Measurements from ENCODE around the gene EFNA1. TPM values are rescaled to one million over a fixed set of nuclear protein-coding genes. Genes with fewer than 3 reads are reported as not detected.

EFNA1 gene
- total RNA-seq, 4 donors from 2014 or later: 27.4 to 41.4 (median 34.0) TPM

GRCh38 chr1:155125511-155125945, 2.1 kb upstream of the EFNA1 start:
- no peak for DNase-seq (ENCODE audit: low spot score in 2 of 2)
- peak overlapping the region; percentile 84 to 99 (median 88) for H3K27ac ChIP-seq
- no peaks in the 10 kb centered on the region for H3K9me3 ChIP-seq
- peaks cover 0 to 55% (median 22%) of the 10 kb centered on the region in 4 donors for H3K4me1 ChIP-seq
- no peak for TF ChIP-seq EP300 (IDR thresholded peaks at IDR 0.05)
- no peak for TF ChIP-seq CTCF (IDR thresholded peaks at IDR 0.05)
- no peak for TF ChIP-seq POLR2A (IDR thresholded peaks at IDR 0.05)
- no peaks in the 10 kb centered on the region for H3K36me3 ChIP-seq
- H3K27me3 ChIP-seq: no peaks in the 10 kb centered on the region
- 51 to 65% methylated on average over 11 of the region's 11 CpGs for WGBS, 2 donors
- no peak overlapping the region for H3K4me3 ChIP-seq

GRCh38 chr1:155125946-155126555, 1.6 kb upstream of the EFNA1 start:
- Histone ChIP-seq H3K9me3 (no peaks in the 10 kb centered on the region), H3K4me1 (peaks cover 0 to 60% (median 22%) of the 10 kb centered on the region in 4 donors), H3K27ac (peak overlapping the region; percentile 84 to 99 (median 88)), H3K36me3 (peaks cover 0 to 2% (median 0%) of the 10 kb centered on the region in 3 donors), H3K27me3 (no peaks in the 10 kb centered on the region), H3K4me3 (peak overlapping the region; percentile 62 to 74 (median 64))
- peak; percentile 54 to 58 for DNase-seq (ENCODE audit: low spot score in 2 of 2)
- 23 to 29% methylated on average over 27 to 48 of the region's 53 CpGs for WGBS, 2 donors
- TF ChIP-seq CTCF (IDR thresholded peaks at IDR 0.05) (no peak), POLR2A (IDR thresholded peaks at IDR 0.05) (peak; percentile 8 to 38), EP300 (IDR thresholded peaks at IDR 0.05) (peak; percentile 16 to 66)

GRCh38 chr1:155126556-155127104, 1.0 kb upstream of the EFNA1 start:
- Histone ChIP-seq H3K4me1 (peaks cover 0 to 66% (median 22%) of the 10 kb centered on the region in 4 donors), H3K27me3 (no peaks in the 10 kb centered on the region), H3K4me3 (peak overlapping the region; percentile 62 to 74 (median 64)), H3K27ac (peak overlapping the region; percentile 84 to 99 (median 88)), H3K36me3 (peaks cover 0 to 7% (median 0%) of the 10 kb centered on the region in 3 donors), H3K9me3 (no peaks in the 10 kb centered on the region)
- 5 to 11% methylated on average over 29 to 32 of the region's 32 CpGs for WGBS, 2 donors
- TF ChIP-seq CTCF (IDR thresholded peaks at IDR 0.05) (no peak), POLR2A (IDR thresholded peaks at IDR 0.05) (no peak)
- peak in 1 of 2 donors; percentile 47 for DNase-seq (ENCODE audit: low spot score in 2 of 2)

- TF ChIP-seq EP300 (IDR thresholded peaks at IDR 0.05) (no peak), CTCF (IDR thresholded peaks at IDR 0.05) (no peak), POLR2A (IDR thresholded peaks at IDR 0.05) (peak in 1 of 2 donors; percentile 38)
- peaks cover 0 to 77% (median 22%) of the 10 kb centered on the region in 4 donors for H3K4me1 ChIP-seq
- H3K27me3 ChIP-seq: no peaks in the 10 kb centered on the region
- H3K9me3 ChIP-seq: no peaks in the 10 kb centered on the region
- H3K27ac ChIP-seq: peak overlapping the region; percentile 84 to 99 (median 88)
- DNase-seq (ENCODE audit: low spot score in 2 of 2): no peak
- peaks cover 0 to 23% (median 0%) of the 10 kb centered on the region in 3 donors for H3K36me3 ChIP-seq
- WGBS, 2 donors: 3 to 5% methylated on average over 13 to 15 of the region's 17 CpGs
- H3K4me3 ChIP-seq: peak overlapping the region; percentile 62 to 74 (median 64)
These were observed 485 bp downstream of the EFNA1 start for GRCh38 chr1:155127967-155128754.
